Upper lobe of left lung (tissue), 4 donors: ENCODE data around the gene CAPN9.

ENCODE experiments used
- CTCF ChIP-seq, 6 experiments: fragments of 450-650 bp in 4 of 6; fragments of 200-600 bp in 2 of 6; sonication (generic) in 2 of 6; IDR thresholded peaks; one replicate each; pipeline ENCODE4 v1.5.1; 2016 to 2019; ENCODE audit warnings: antibody characterized with exemption in 6 of 6
- POLR2A ChIP-seq, 4 donors: fragments of 450-650 bp; IDR thresholded peaks; one replicate each; pipeline ENCODE4 v1.5.1; 2016 to 2017; ENCODE audit warnings: antibody characterized with exemption in 4 of 4, mild to moderate bottlenecking in 2 of 4

GRCh38 chr1:230705289-230706019 lies 41.7 kb upstream of the CAPN9 start:
- TF ChIP-seq CTCF (IDR thresholded peaks at IDR 0.05), result no peak
- TF ChIP-seq POLR2A (IDR thresholded peaks at IDR 0.05), result no peak
